SK-N-SH (cell line): Measurements from ENCODE around the gene VIPR2. TPM values are rescaled to one million over a fixed set of nuclear protein-coding genes. Genes with fewer than 3 reads are reported as not detected.

Experiments used
- CTCF ChIA-PET: fragments of 300-600, 350-600 bp; formaldehyde crosslinking; extraction: SDS; loops from one replicate; lab custom pipeline; 2021; lab: Yijun Ruan, JAX
- POLR2A ChIA-PET: fragments of 350-600 bp; sonication (Branson Sonifier 250); formaldehyde crosslinking; extraction: SDS; loops from one replicate; lab custom pipeline; 2020; ENCODE audit warnings: antibody characterized with exemption, inconsistent platforms; lab: Yijun Ruan, JAX
- DNase-seq: peaks from one replicate; pipeline ENCODE4 v3.0.0; 2012
- H2AFZ ChIP-seq: fragments of 200-600 bp; sonication (generic); 2 replicates; pipeline ENCODE4 v1.8.1; 2016; ENCODE audit warnings: antibody characterized with exemption, mild to moderate bottlenecking, low read depth
- H3F3A ChIP-seq: fragments of 200-600 bp; sonication (generic); replicated peaks from 2 replicates; pipeline ENCODE3; 2016; ENCODE audit warnings: antibody characterized with exemption, mild to moderate bottlenecking; ENCODE audit not compliant: insufficient read depth
- H3K27ac ChIP-seq, 2 experiments: fragments of 200-500 bp in 1 of 2; fragments of 200-600 bp in 1 of 2; sonication (Bioruptor generic) in 1 of 2; sonication (generic), shearing (Covaris generic) in 1 of 2; 2 replicates each; pipeline versions ENCODE4 v1.5.1 to v1.6.1; 2014 to 2016; ENCODE audit warnings: low read depth in 2 of 2, inconsistent platforms in 1 of 2, low read length in 1 of 2, mild to moderate bottlenecking in 1 of 2, mixed read lengths in 1 of 2
- H3K27me3 ChIP-seq: fragments of 200-600 bp; sonication (generic), shearing (Covaris generic); 2 replicates; pipeline ENCODE4 v1.6.1; 2016; ENCODE audit warnings: mixed run types; ENCODE audit not compliant: insufficient read depth
- H3K36me3 ChIP-seq, 2 experiments: fragments of 200-500 bp in 1 of 2; fragments of 200-600 bp in 1 of 2; sonication (Bioruptor generic) in 1 of 2; sonication (generic) in 1 of 2; replicated peaks in 1 of 2; 2 replicates each; pipeline versions ENCODE3 to v1.5.1; 2014 to 2016; ENCODE audit warnings: low read length in 1 of 2, mild to moderate bottlenecking in 1 of 2; ENCODE audit not compliant: insufficient read depth in 2 of 2, control insufficient read depth in 1 of 2
- H3K4me1 ChIP-seq, 2 experiments: fragments of 200-500 bp in 1 of 2; fragments of 200-600 bp in 1 of 2; sonication (Bioruptor generic) in 1 of 2; sonication (generic), shearing (Covaris generic) in 1 of 2; 2 replicates each; pipeline versions ENCODE4 v1.5.1 to v1.6.1; 2014 to 2016; ENCODE audit warnings: low read depth in 1 of 2, low read length in 1 of 2, mixed run types in 1 of 2; ENCODE audit not compliant: insufficient read depth in 2 of 2, control insufficient read depth in 1 of 2
- H3K4me2 ChIP-seq: fragments of 200-600 bp; sonication (generic), shearing (Covaris generic); 2 replicates; pipeline ENCODE4 v1.6.1; 2017; ENCODE audit warnings: mixed run types
- H3K4me3 ChIP-seq, 2 experiments: fragments of 200-500 bp in 1 of 2; fragments of 200-600 bp in 1 of 2; sonication (Bioruptor generic) in 1 of 2; sonication (generic), shearing (Covaris generic) in 1 of 2; 2 replicates each; pipeline versions ENCODE4 v1.5.1 to v1.8.1; 2014 to 2016; ENCODE audit warnings: low read depth in 2 of 2, inconsistent platforms in 1 of 2, low read length in 1 of 2, mild to moderate bottlenecking in 1 of 2, mixed read lengths in 1 of 2, moderate library complexity in 1 of 2
- H3K79me2 ChIP-seq: fragments of 200-600 bp; sonication (generic); 2 replicates; pipeline ENCODE4 v1.8.1; 2017; ENCODE audit warnings: mild to moderate bottlenecking; ENCODE audit not compliant: insufficient read depth
- H3K9ac ChIP-seq: fragments of 200-600 bp; sonication (generic); 2 replicates; pipeline ENCODE4 v1.6.1; 2017; ENCODE audit warnings: mixed run types
- H3K9me2 ChIP-seq: fragments of 200-600 bp; sonication (generic); 2 replicates; pipeline ENCODE4 v1.6.1; 2017; ENCODE audit warnings: mixed run types
- H3K9me3 ChIP-seq: fragments of 200-600 bp; sonication (generic); 2 replicates; pipeline ENCODE4 v1.6.1; 2017; ENCODE audit warnings: mixed run types, mild to moderate bottlenecking, moderate library complexity
- H4K20me1 ChIP-seq: fragments of 200-600 bp; sonication (generic); 2 replicates; pipeline ENCODE4 v1.6.1; 2017; ENCODE audit warnings: mild to moderate bottlenecking, mixed run types; ENCODE audit not compliant: insufficient read depth
- CHD2 ChIP-seq: fragments of 150-350 bp; IDR thresholded peaks from 2 replicates; pipeline ENCODE4 v1.6.1; 2018; ENCODE audit warnings: low read length; ENCODE audit not compliant: partially characterized antibody
- EP300 ChIP-seq, 2 experiments: IDR thresholded peaks; 2 replicates each; pipeline versions ENCODE4 v1.4.0 to v1.6.1; 2012; ENCODE audit warnings: borderline replicate concordance in 1 of 2, low read depth in 1 of 2, low read length in 1 of 2
- FOXM1 ChIP-seq: IDR thresholded peaks from 2 replicates; pipeline ENCODE4 v1.4.0; 2012; ENCODE audit warnings: low read depth, mild to moderate bottlenecking
- IRF3 ChIP-seq: fragments of 150-350 bp; IDR thresholded peaks from 2 replicates; pipeline ENCODE4 v1.6.1; 2016; ENCODE audit warnings: mild to moderate bottlenecking, low read depth, low read length
- JUND ChIP-seq: IDR thresholded peaks from 2 replicates; pipeline ENCODE4 v1.4.0; 2012
- MAX ChIP-seq: IDR thresholded peaks from 2 replicates; pipeline ENCODE4 v1.4.0; 2012; ENCODE audit warnings: low read depth
- NFIC ChIP-seq: IDR thresholded peaks from 2 replicates; pipeline ENCODE4 v1.4.0; 2012; ENCODE audit warnings: borderline replicate concordance
- RCOR1 ChIP-seq: fragments of 150-350 bp; IDR thresholded peaks from 2 replicates; pipeline ENCODE4 v1.6.1; 2017; ENCODE audit warnings: antibody characterized with exemption, low read length
- RFX5 ChIP-seq: IDR thresholded peaks from 2 replicates; pipeline ENCODE4 v1.6.1; 2012; ENCODE audit warnings: mild to moderate bottlenecking, improper control_type of control experiment, low read length
- TCF12 ChIP-seq: IDR thresholded peaks from 2 replicates; pipeline ENCODE4 v1.4.0; 2012
- TEAD4 ChIP-seq: IDR thresholded peaks from 2 replicates; pipeline ENCODE4 v1.4.0; 2012; ENCODE audit warnings: mild to moderate bottlenecking, borderline replicate concordance; ENCODE audit not compliant: insufficient read depth
- USF2 ChIP-seq: fragments of 150-350 bp; IDR thresholded peaks from 2 replicates; pipeline ENCODE4 v1.6.1; 2017; ENCODE audit warnings: antibody characterized with exemption, low read length, low read depth, borderline replicate concordance
- YY1 ChIP-seq: IDR thresholded peaks from 2 replicates; pipeline ENCODE4 v1.4.0; 2012; ENCODE audit warnings: low read depth, mild to moderate bottlenecking
- WGBS: methylation state at CpG from one replicate; pipeline ENCODE4 v1.1.6; 2017; ENCODE audit warnings: low lambda C conversion rate; 5-methylcytosine and 5-hydroxymethylcytosine counted together
- polyA plus RNA-seq, 3 experiments: library from polyadenylated mRNA; depleted of rRNA; stranded (reverse); fragments of >200 nt; gene quantifications; 2 replicates each; pipeline ENCODE4 v1.2.3, GENCODE V29; 2012
- TF ChIP-seq, protein P1 (sequence below): fragments of 200-600 bp; sonication (generic); IDR thresholded peaks from 2 replicates; pipeline ENCODE4 v1.6.1; 2017; ENCODE audit warnings: antibody characterized with exemption, mild to moderate bottlenecking, moderate library complexity

Gene VIPR2
- polyA plus RNA-seq, 1 of the 3 experiments (the other 2 are of a cell fraction), result not detected

DNA sequence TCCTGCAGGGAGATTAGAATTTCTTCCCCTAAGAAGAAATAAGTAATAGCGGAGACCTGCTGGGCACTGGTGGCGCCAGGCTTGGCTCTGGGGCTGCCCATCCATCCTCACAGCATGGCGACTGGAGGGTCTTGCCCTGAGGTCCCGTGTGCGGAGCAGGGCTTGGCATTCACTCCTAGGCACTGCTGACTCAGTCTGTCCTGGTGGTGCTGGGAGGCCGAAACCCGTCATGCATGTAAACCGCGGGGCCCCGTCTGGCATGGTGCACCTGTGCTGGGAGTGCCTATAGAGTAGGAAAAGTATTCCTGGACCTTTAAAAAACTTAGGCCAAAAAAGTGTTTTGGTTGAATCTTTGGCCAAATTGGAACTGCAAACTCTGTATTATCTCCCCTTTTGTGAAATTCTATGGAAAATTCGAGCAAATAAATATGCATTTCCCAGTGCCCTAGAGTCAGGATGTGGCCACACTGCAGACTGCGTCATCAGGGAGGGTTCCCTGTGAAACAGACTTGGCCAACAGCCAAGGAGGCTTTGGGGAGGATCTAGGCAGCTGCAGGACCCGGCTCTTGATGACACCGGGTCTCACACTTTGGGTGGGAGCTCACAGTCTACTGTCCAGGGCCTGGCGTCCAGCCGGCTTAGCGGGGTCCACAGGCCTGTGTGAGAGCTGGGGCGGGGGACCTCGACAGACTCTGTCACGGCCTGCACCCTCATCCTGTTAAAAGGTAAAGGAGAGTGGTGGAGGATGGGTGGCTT lies 122.3 kb downstream of the VIPR2 start:
- Histone ChIP-seq H3K4me3 (no peak overlapping the region), H3K4me1 (no peaks in the 10 kb centered on the region; a peak in 1 of 4 replicates), H3K9me2 (no peaks in the 10 kb centered on the region), H3K4me2 (no peak overlapping the region), H3K9ac (no peak overlapping the region), H3K27me3 (no peaks in the 10 kb centered on the region), H3K79me2 (no peaks in the 10 kb centered on the region), H3K9me3 (no peaks in the 10 kb centered on the region), H3K36me3 (no peaks in the 10 kb centered on the region), H2AFZ (no peak overlapping the region), H4K20me1 (no peaks in the 10 kb centered on the region), H3F3A (no peaks in the 10 kb centered on the region), H3K27ac (no peak overlapping the region)
- ChIA-PET CTCF (interaction anchor here (1.0 to 1.8 kb wide), 2 partner anchors 8 to 45 kb away, joined by 3 to 7 read pairs; no protein-coding TSS in a partner anchor), POLR2A (no interaction called here)
- WGBS, result 55% methylated on average over 19 of the region's 20 CpGs
- no peak for TF ChIP-seq EP300 (IDR thresholded peaks at IDR 0.05; ENCODE audit: borderline replicate concordance in 1 of 2, low read depth in 1 of 2, low read length in 1 of 2)
- DNase-seq, result no peak

- Histone ChIP-seq H3K4me2 (no peak overlapping the region), H3K36me3 (no peaks in the 10 kb centered on the region), H4K20me1 (no peaks in the 10 kb centered on the region), H3K79me2 (no peaks in the 10 kb centered on the region), H3K9me2 (no peaks in the 10 kb centered on the region), H3K9ac (no peak overlapping the region), H3K4me1 (no peaks in the 10 kb centered on the region; a peak in 1 of 4 replicates), H3F3A (no peaks in the 10 kb centered on the region), H3K9me3 (no peaks in the 10 kb centered on the region), H3K27me3 (no peaks in the 10 kb centered on the region), H2AFZ (no peak overlapping the region), H3K4me3 (no peak overlapping the region), H3K27ac (no peak overlapping the region)
- ChIA-PET POLR2A (no interaction called here), CTCF (interaction anchor here (3.1 kb wide), 1 partner anchor 9 kb away, joined by 12 read pairs; no protein-coding TSS in a partner anchor)
- 13% methylated on average over 6 of the region's 6 CpGs for WGBS
- TF ChIP-seq RCOR1, result no peak
- TF ChIP-seq IRF3, result no peak
- TF ChIP-seq, protein P1, sequence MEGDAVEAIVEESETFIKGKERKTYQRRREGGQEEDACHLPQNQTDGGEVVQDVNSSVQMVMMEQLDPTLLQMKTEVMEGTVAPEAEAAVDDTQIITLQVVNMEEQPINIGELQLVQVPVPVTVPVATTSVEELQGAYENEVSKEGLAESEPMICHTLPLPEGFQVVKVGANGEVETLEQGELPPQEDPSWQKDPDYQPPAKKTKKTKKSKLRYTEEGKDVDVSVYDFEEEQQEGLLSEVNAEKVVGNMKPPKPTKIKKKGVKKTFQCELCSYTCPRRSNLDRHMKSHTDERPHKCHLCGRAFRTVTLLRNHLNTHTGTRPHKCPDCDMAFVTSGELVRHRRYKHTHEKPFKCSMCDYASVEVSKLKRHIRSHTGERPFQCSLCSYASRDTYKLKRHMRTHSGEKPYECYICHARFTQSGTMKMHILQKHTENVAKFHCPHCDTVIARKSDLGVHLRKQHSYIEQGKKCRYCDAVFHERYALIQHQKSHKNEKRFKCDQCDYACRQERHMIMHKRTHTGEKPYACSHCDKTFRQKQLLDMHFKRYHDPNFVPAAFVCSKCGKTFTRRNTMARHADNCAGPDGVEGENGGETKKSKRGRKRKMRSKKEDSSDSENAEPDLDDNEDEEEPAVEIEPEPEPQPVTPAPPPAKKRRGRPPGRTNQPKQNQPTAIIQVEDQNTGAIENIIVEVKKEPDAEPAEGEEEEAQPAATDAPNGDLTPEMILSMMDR, result no peak
- no peak for TF ChIP-seq NFIC
- TF ChIP-seq TCF12, result no peak
- DNase-seq, result no peak
These were observed 123.7 kb downstream of the VIPR2 start for GRCh38 chr7:159020987-159021386.

DNA sequence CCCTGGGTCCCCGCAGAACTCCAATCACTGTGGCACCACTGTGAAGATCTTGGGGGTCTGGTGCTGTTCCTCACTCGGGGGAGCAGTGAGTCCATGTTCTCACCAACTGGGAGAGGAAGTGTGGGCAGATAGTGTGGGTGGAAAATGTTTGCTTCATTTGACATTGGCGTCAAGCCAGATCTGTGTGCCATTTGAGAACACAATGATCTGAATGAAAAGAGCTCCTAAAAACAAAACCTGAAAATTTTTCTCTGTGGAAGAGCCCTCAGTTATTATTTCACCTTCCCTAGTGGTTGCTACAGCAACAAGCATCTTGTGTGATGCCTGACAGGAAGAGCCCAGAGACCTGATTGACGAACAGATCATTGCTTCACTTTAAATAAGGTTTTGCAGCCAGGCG lies 125.6 kb downstream of the VIPR2 start:
- H3K9me3 ChIP-seq, result no peaks in the 10 kb centered on the region
- no peaks in the 10 kb centered on the region for H3K36me3 ChIP-seq
- H3K4me1 ChIP-seq, result peaks cover 0 to 5% of the 10 kb centered on the region in 2 experiments; a peak in 1 of 4 replicates
- H2AFZ ChIP-seq, result no peak overlapping the region
- H3K27ac ChIP-seq, result no peak overlapping the region
- no peaks in the 10 kb centered on the region for H4K20me1 ChIP-seq
- DNase-seq, result no peak
- no peak overlapping the region for H3K4me2 ChIP-seq
- 31% methylated on average over 5 of the region's 5 CpGs for WGBS
- H3K4me3 ChIP-seq, result no peak overlapping the region
- no peak overlapping the region for H3K9ac ChIP-seq
- no peaks in the 10 kb centered on the region for H3K79me2 ChIP-seq
- ChIA-PET POLR2A (no interaction called here), CTCF (interaction anchor here (3.1 kb wide), 1 partner anchor 11 kb away, joined by 12 read pairs; no protein-coding TSS in a partner anchor)
- H3K9me2 ChIP-seq, result no peaks in the 10 kb centered on the region
- no peaks in the 10 kb centered on the region for H3F3A ChIP-seq
- no peaks in the 10 kb centered on the region for H3K27me3 ChIP-seq
- no peak for TF ChIP-seq MAX
- no peak for TF ChIP-seq RFX5
- TF ChIP-seq, protein P1, result no peak
- no peak for TF ChIP-seq FOXM1
- no peak for TF ChIP-seq JUND
- no peak for TF ChIP-seq TEAD4
- no peak for TF ChIP-seq YY1
- TF ChIP-seq RCOR1, result no peak
- TF ChIP-seq USF2, result no peak
- TF ChIP-seq CHD2, result no peak
